ENCODE data around the gene SNRPD2.
A peak's percentile ranks its signal among the peaks of the same experiment; 100 is the strongest.

The SNRPD2 gene

GRCh38 chr19:45705115-45705514, 13.4 kb upstream of the SNRPD2 start:
- ATAC-seq (ENCODE audit: insufficient read depth, low read depth), result no peak
- Histone ChIP-seq H3K9ac (ENCODE audit: low read depth, low read length) (no peak overlapping the region), H2AFZ (ENCODE audit: low read depth, low read length) (no peak overlapping the region)

GRCh38 chr19:45701676-45702075, 9.9 kb upstream of the SNRPD2 start:
- no peak overlapping the region for H2AFZ ChIP-seq (ENCODE audit: low read depth, low read length)
- DNase-seq, result no peak
- peaks cover 2% of the 10 kb centered on the region; the same call in 1 of the 2 replicates for H4K20me1 ChIP-seq (ENCODE audit: insufficient read depth, low read length)
- TF ChIP-seq EZH2 (IDR thresholded peaks at IDR 0.05; ENCODE audit: borderline replicate concordance, low read depth, low read length, severe bottlenecking), result no peak
- TF ChIP-seq CTCF (IDR thresholded peaks at IDR 0.05; ENCODE audit: borderline replicate concordance, extremely low read depth, low read length, poor library complexity, severe bottlenecking), result no peak
- no peak for ATAC-seq (ENCODE audit: insufficient read depth, low read depth)
- no peak overlapping the region for H3K9ac ChIP-seq (ENCODE audit: low read depth, low read length)
- no peaks in the 10 kb centered on the region for H3K9me3 ChIP-seq (ENCODE audit: insufficient read depth, low read length, severe bottlenecking)
- no peak overlapping the region for H3K4me3 ChIP-seq (ENCODE audit: low read depth in 1 of 2, low read length in 2 of 2)
- no peak overlapping the region for H3K27ac ChIP-seq (ENCODE audit: low read length)
- peaks cover 37% of the 10 kb centered on the region for H3K36me3 ChIP-seq (ENCODE audit: insufficient read depth, low read length)
- no peak overlapping the region for H3K4me2 ChIP-seq (ENCODE audit: insufficient read depth, low read length)
- H3K79me2 ChIP-seq (ENCODE audit: insufficient read depth, low read length), result no peaks in the 10 kb centered on the region
- no peaks in the 10 kb centered on the region for H3K4me1 ChIP-seq (ENCODE audit: insufficient read depth, low read length)
- no peaks in the 10 kb centered on the region for H3K27me3 ChIP-seq (ENCODE audit: insufficient read depth, low read length, poor library complexity)

More at GRCh38 chr19:45705115-45705514, 13.4 kb upstream of the SNRPD2 start:
- Histone ChIP-seq H3K4me3 (ENCODE audit: low read depth in 1 of 2, low read length in 2 of 2) (no peak overlapping the region), H3K27me3 (ENCODE audit: insufficient read depth, low read length, poor library complexity) (no peaks in the 10 kb centered on the region), H3K9me3 (ENCODE audit: insufficient read depth, low read length, severe bottlenecking) (no peaks in the 10 kb centered on the region), H3K36me3 (ENCODE audit: insufficient read depth, low read length) (peaks cover 29% of the 10 kb centered on the region), H3K4me1 (ENCODE audit: insufficient read depth, low read length) (no peaks in the 10 kb centered on the region), H3K27ac (ENCODE audit: low read length) (no peak overlapping the region), H3K79me2 (ENCODE audit: insufficient read depth, low read length) (peaks cover 4% of the 10 kb centered on the region; the same call in 1 of the 2 replicates), H3K4me2 (ENCODE audit: insufficient read depth, low read length) (no peak overlapping the region), H4K20me1 (ENCODE audit: insufficient read depth, low read length) (no peaks in the 10 kb centered on the region; the same call in 1 of the 2 replicates)
- TF ChIP-seq EZH2 (IDR thresholded peaks at IDR 0.05; ENCODE audit: borderline replicate concordance, low read depth, low read length, severe bottlenecking) (no peak), CTCF (IDR thresholded peaks at IDR 0.05; ENCODE audit: borderline replicate concordance, extremely low read depth, low read length, poor library complexity, severe bottlenecking) (no peak)
- no peak for DNase-seq

GRCh38 chr19:45693106-45693788, 1.5 kb upstream of the SNRPD2 start:
- Histone ChIP-seq H2AFZ (ENCODE audit: low read depth, low read length) (peak overlapping the region; percentile 81), H3K4me3 (ENCODE audit: low read depth in 1 of 2, low read length in 2 of 2) (peak overlapping the region; percentile 64 to 79), H3K27ac (ENCODE audit: low read length) (peak overlapping the region; percentile 76), H3K27me3 (ENCODE audit: insufficient read depth, low read length, poor library complexity) (no peaks in the 10 kb centered on the region), H3K9me3 (ENCODE audit: insufficient read depth, low read length, severe bottlenecking) (no peaks in the 10 kb centered on the region), H3K36me3 (ENCODE audit: insufficient read depth, low read length) (peaks cover 38% of the 10 kb centered on the region), H3K4me1 (ENCODE audit: insufficient read depth, low read length) (peaks cover 26% of the 10 kb centered on the region), H3K9ac (ENCODE audit: low read depth, low read length) (peak overlapping the region; percentile 73), H3K79me2 (ENCODE audit: insufficient read depth, low read length) (peaks cover 43% of the 10 kb centered on the region), H4K20me1 (ENCODE audit: insufficient read depth, low read length) (peaks cover 20% of the 10 kb centered on the region), H3K4me2 (ENCODE audit: insufficient read depth, low read length) (peak overlapping the region; percentile 87)
- DNase-seq (peak; percentile 81), ATAC-seq (ENCODE audit: insufficient read depth, low read depth) (no peak)
- TF ChIP-seq EZH2 (IDR thresholded peaks at IDR 0.05; ENCODE audit: borderline replicate concordance, low read depth, low read length, severe bottlenecking) (no peak), CTCF (IDR thresholded peaks at IDR 0.05; ENCODE audit: borderline replicate concordance, extremely low read depth, low read length, poor library complexity, severe bottlenecking) (peak; percentile 95)

Data from DND-41 (cell line).